ENCODE measurements around the gene ZFYVE28. TPM values are rescaled to one million over a fixed set of nuclear protein-coding genes. Genes with fewer than 3 reads are reported as not detected.
"Not testable (repeated sequence)": the region's sequence is repeated elsewhere in the genome, so short reads cannot be mapped to it uniquely, and the experiment has no call there.

Gene ZFYVE28
- total and polyA plus RNA-seq, 10 of the 15 experiments (the other 5 are each of a cell fraction or from before 2014, with no cell fraction given): 0.06 to 1.9 (median 0.22) TPM; not detected in 1

DNA sequence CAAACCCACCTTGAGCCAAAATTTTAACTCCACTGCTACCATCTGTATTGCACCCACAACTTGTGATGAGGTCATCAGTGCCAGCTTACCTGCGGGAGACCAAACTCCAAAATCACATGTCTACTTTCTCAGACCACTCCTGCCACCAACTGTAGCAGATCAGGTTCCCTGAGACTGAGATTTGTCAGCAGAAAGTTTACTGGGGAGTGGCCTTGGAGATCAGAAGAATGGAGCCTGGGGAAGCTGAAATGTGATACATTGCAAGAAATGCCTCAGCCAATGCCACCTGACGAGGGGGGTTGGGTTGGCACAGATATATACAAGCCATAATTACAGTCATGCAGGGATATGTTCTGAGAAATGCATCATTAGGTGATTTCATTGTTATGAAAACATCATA is 195.6 kb downstream of the ZFYVE28 start (continued):
- TF ChIP-seq, protein P1, sequence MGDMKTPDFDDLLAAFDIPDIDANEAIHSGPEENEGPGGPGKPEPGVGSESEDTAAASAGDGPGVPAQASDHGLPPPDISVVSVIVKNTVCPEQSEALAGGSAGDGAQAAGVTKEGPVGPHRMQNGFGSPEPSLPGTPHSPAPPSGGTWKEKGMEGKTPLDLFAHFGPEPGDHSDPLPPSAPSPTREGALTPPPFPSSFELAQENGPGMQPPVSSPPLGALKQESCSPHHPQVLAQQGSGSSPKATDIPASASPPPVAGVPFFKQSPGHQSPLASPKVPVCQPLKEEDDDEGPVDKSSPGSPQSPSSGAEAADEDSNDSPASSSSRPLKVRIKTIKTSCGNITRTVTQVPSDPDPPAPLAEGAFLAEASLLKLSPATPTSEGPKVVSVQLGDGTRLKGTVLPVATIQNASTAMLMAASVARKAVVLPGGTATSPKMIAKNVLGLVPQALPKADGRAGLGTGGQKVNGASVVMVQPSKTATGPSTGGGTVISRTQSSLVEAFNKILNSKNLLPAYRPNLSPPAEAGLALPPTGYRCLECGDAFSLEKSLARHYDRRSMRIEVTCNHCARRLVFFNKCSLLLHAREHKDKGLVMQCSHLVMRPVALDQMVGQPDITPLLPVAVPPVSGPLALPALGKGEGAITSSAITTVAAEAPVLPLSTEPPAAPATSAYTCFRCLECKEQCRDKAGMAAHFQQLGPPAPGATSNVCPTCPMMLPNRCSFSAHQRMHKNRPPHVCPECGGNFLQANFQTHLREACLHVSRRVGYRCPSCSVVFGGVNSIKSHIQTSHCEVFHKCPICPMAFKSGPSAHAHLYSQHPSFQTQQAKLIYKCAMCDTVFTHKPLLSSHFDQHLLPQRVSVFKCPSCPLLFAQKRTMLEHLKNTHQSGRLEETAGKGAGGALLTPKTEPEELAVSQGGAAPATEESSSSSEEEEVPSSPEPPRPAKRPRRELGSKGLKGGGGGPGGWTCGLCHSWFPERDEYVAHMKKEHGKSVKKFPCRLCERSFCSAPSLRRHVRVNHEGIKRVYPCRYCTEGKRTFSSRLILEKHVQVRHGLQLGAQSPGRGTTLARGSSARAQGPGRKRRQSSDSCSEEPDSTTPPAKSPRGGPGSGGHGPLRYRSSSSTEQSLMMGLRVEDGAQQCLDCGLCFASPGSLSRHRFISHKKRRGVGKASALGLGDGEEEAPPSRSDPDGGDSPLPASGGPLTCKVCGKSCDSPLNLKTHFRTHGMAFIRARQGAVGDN (IDR thresholded peaks at IDR 0.05): no peak

DNA sequence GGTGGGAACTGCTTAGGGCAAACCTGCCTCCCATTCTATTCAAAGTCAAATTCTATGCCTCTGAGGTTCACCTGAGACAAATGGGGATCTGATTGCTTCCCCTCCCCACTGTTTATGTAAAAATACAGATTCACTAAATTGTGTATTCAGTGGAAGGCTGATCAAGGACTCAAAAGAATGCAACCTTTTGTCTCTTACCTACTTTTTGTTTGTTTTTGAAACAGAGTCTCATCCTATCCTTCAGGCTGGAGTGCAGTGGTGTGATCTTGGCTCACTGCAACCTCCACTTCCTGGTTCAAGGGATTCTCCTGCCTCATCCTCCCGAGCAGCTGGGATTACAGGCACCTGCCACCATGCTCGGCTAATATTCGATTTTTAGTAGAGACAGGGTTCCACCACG is 197.1 kb downstream of the ZFYVE28 start:
- H3K4me1 ChIP-seq (ENCODE audit: control insufficient read depth, insufficient read depth, low read length); H2AFZ ChIP-seq (ENCODE audit: control insufficient read depth, low read depth, low read length); H3K4me2 ChIP-seq (ENCODE audit: control insufficient read depth, insufficient read depth); ATAC-seq; H3K4me3 ChIP-seq; H3K79me2 ChIP-seq (ENCODE audit: control insufficient read depth, insufficient read depth, low read length); H4K20me1 ChIP-seq (ENCODE audit: control insufficient read depth, insufficient read depth); DNase-seq (ENCODE audit: low read depth, low spot score); intact Hi-C loops (cut with micrococcal nuclease; ENCODE audit: unreplicated experiment); H3K9me3 ChIP-seq (replicated peaks; ENCODE audit: control insufficient read depth, insufficient read depth, low read length); H3K36me3 ChIP-seq (ENCODE audit: control insufficient read depth in 2 of 2, insufficient read depth in 2 of 2, low read length in 1 of 2); H3K27ac ChIP-seq (ENCODE audit: control insufficient read depth, insufficient read depth); in situ Hi-C loops (cut with MboI); POLR2A ChIA-PET; FAIRE-seq; BruUV-seq (replicated peaks); H3K27me3 ChIP-seq (replicated peaks in 1 of 2; ENCODE audit: control insufficient read depth in 2 of 2, insufficient read depth in 2 of 2, low read length in 1 of 2); H3K9ac ChIP-seq (ENCODE audit: control insufficient read depth, insufficient read depth, low read length): not testable (repeated sequence)
- RAD21 ChIA-PET (ENCODE audit: unreplicated experiment): interaction anchor here (1.1 to 2.1 kb wide), 7 partner anchors 11 to 313 kb away, joined by 3 to 20 read pairs (median 8); partner anchors contain the start of gene MXD4
- SMC1A ChIA-PET (ENCODE audit: uncharacterized antibody, unreplicated experiment): interaction anchor here (1.3 to 6.4 kb wide), 4 partner anchors 9 to 194 kb away, joined by 3 to 43 read pairs (median 6); no protein-coding TSS in a partner anchor
- WGBS (ENCODE audit: insufficient coverage, insufficient replicate concordance, low lambda C conversion rate, missing lambda C conversion rate): 95% methylated on average over 4 of the region's 4 CpGs
- CTCF ChIA-PET: interaction anchor here (0.6 to 5.6 kb wide), 20 partner anchors 10 to 335 kb away, joined by 3 to 52 read pairs (median 8); partner anchors contain the start of genes HAUS3, POLN and RNF4

All from GM12878 (cell line).